SHP77 treated with DMSO at 0.1 percent for 48 hours (cell line): ENCODE results near the gene NLRX1.
"Not testable (repeated sequence)": the region's sequence is repeated elsewhere in the genome, so short reads cannot be mapped to it uniquely, and the experiment has no call there.

Source experiments
- DNase-seq: peaks from one replicate; lab custom pipeline; 2025; lab: John Stamatoyannopoulos, UW

Gene NLRX1

DNA sequence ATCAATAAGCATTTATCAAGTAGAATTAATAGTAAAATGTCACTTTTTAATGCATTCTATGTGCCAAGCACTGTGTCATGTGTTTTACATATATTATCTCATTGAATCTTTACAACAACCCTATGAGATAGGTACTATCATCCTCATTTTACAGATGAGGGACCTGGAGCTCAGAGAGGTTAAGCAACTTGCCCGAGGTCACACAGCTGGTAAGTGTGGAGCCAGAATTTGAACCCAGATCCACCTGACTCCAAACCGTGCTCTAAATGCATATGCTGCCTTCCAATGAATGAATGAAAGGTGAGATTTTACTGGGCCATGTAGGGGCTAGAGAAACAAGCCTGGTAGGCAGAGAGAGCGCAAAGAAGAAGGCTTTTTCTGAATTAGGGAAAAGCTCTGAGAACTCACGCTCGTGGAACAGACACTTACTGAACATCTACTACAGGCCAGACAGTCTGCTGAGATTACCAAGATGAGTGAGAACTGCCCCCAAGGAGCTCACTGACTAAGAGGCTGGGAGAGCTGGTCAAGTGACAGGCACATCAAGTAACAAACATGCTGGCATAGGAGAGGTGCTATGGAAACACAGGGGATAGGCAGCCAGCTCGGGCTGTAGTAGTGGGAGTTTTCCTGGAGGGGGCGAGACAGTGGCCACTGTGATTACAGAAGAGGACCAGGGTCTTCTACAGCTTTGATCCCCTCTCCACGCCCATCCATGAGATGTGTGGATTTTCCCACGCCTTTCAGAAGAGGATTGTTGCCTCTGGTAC, 15.3 kb upstream of the NLRX1 start:
- no peak for DNase-seq

DNA sequence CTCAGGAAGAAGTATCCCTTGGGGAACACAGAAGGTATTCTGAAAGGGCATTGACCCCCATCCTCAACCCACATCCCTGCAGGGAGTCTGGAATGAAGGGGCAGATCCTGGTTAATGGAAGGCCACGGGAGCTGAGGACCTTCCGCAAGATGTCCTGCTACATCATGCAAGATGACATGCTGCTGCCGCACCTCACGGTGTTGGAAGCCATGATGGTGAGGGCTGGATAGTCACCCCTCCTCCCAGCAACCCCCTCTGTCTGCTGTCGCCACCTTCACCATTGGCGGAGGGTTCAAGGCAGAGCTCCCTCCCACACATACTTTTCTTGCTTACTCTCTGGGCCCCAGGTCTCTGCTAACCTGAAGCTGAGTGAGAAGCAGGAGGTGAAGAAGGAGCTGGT, 14.3 kb upstream of the NLRX1 start:
- DNase-seq = no peak

DNA sequence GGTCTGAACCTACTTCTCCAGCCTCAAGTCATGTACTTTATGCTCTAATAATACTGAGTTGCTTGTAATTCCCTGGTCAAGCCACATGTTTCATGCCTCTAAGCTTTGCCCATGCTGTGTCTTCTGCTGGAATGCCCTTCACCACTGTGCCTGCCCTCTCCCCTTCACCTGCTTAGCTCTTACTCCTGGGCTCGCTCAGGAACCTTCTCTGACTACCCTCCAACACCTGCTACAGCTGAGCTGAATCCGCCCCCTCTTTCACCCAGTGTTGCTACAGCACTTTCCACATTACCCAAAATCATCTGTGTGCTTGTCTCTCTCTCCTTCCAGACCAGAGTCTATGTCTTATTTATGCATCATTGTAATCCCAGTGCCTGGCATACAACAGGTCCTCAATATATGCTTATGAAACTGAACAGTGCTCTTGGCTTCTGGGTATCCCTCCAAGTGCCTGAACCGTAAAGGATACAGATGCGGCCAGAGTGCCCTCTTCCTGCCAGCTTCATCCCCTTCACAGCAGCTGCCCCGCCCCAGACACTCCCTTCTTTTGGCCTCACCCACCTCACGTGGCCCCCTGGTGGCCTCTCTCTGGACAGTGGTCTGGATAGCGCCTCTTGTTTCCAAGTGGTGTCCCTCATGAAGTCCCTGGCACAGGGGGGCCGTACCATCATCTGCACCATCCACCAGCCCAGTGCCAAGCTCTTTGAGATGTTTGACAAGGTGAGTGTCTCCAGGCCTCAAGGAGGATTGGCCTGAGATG, 12.6 kb upstream of the NLRX1 start:
- peak; percentile 26 for DNase-seq

DNA sequence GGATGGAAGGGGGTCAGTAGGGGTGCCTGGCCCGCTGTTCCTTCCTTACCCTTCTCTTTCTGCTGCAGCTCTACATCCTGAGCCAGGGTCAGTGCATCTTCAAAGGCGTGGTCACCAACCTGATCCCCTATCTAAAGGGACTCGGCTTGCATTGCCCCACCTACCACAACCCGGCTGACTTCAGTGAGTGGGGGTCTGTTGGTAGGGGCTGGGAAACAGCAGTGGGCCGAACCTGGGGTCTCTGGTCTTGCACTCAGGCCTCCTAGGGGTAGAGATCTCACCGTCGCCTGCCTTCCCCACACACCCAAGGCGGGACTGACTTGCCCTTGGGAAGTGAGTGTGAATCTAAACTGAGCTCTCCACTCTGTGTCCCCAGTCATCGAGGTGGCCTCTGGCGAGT, 12.0 kb upstream of the NLRX1 start:
- no peak for DNase-seq

DNA sequence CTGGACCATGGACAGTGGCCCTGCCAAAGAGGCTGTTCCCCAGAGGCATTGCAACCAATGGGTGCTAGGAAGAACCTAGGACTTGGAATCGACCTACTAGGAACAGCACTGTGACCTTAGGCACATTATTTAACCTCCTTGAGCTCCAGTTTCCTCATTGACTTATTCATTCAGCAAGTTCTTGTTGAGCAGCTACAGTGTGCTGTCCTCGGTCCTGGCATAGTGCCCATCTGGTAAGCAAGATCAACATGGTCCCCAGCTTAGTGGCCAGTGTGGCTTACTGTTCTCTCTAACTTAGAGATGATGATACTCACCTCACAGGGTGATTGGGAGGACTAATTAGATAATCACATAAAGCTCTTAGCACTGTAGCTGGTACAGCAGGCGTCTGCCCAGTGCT, 11.5 kb upstream of the NLRX1 start:
- DNase-seq = no peak

DNA sequence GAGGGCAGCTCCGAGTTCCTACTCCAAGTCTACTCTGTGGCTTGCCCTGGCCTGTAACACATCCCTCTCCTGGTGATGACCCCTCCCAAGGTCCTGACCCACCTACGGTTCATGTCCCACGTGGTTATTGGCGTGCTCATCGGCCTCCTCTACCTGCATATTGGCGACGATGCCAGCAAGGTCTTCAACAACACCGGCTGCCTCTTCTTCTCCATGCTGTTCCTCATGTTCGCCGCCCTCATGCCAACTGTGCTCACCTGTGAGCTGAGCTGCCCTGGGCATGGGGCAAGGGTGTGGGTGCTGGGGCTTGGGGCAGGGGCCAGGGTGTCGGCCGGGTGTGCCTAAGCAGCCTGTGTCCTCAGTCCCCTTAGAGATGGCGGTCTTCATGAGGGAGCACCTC, 10.1 kb upstream of the NLRX1 start:
- DNase-seq = no peak

DNA sequence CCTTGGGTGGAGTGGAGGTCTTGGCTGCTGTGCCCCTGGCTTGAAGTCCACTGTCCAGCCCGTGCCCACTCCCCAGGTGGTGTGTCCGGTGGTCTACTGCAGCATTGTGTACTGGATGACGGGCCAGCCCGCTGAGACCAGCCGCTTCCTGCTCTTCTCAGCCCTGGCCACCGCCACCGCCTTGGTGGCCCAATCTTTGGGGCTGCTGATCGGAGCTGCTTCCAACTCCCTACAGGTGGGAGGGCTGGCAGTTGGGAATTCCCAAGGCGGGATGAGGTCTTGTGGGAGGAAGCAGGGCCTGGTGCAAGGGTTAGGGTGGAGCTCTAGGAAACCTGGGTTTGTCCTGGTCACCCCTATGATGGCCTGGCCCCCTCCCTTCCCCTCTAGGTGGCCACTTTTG, 8.4 kb upstream of the NLRX1 start:
- DNase-seq = no peak

DNA sequence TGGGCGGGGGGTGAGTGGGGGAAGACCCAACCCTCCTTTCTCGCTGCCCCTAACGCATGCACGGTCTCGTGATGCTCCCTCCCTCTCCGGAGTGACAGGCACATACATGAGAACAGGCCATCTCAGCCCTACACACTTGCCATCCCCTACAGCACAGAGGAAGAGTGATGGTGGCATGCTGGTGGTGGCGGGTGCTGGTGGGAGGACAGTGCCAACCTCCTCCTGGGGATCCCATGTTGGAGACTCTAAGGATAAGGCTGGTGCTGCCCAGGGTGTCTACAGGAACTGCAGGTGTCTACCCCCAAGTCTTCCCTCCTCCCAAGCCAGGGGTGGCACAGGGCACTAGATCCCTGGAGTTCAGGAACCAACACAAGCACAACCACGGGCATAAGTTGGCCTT, 6.7 kb upstream of the NLRX1 start:
- DNase-seq = no peak

DNA sequence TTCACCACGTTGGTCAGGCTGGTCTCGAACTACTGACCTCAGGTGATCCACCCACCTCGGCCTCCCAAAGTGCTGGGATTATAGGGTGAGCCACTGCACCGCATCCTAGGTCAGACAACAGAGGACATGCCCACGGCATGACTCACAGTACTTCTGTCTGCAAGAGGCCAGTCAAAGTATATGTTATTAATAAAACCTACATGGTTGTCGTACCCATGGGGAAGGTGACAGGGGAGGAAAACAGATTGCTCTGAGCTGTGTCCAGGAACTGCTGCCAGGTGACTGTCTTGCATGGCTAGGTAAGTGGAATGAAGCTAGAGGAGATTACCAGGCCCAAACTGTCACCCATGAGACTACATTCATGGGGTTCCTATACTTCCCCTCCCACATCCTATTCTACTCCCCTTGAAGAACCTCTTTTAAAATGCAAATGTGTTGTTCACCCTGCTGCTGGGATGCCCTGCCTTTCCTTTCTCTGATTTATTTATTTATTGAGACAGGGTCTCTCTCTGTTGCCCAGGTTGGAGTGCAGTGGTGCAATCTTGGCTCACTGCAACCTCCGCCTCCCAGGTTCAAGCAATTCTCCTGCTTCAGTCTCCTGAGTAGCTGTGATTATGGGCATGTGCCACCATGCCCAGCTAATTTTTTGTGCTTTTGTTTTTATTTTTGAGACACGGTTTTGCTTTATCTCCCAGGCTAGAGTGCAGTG, 2.0 kb upstream of the NLRX1 start:
- no peak for DNase-seq

DNA sequence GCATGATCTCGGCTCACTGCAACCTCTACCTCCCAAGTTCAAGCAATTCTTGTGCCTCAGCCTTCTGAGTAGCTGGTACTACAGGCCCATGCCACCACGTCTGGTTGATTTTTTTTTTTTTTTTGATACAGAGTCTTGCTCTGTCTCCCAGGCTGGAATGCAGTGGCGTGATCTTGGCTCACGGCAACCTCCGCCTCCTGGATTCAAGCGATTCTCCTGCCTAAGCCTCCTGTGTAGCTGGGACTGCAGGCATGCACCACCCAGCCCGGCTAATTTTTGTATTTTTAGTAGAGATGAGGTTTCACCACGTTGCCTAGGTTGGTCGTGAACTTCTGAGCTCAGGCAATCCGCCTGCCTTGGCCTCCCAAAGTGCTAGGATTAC, 1.5 kb upstream of the NLRX1 start:
- not testable (repeated sequence) for DNase-seq

DNA sequence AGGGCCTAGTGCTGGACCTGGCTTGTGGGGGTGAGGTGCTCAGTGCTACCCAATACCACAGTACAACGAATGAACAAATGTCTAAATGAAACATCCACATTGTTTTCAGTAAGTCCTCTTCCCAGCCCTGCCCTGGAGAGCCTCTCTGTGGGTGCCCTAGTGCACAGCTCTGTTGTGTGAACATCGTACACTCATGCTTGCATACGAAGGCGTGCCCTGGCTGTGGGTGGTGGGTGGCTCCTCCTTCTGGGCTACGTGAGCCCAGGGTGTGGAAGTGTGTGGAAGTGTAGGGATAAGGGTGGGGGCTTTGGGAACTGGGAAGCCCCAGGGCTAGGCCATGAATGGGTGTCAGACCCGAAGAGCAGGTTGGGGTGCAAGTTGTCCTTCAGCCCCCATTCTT, 592 bp upstream of the NLRX1 start:
- no peak for DNase-seq

DNA sequence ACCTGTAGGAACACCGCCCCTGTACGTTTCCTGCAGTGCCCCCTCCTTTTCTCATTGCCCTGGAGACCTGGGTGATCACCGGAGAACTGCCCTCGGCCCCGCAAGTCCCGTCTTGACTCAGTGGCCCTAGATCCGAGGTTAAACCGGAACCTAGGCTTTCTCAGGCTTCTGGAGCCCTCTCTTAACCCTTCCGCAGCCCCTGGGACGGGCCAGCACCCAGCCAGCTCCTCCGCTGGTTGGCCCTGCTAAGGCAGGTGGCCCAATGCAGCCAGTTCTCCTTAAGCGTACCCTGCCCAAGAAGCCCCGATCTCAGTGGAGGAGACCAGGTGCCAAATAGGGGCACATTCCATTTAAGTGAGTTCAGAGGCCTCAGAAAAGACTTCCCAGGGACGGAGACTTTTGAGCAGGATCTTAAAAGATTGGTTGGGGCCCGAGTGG, 776 bp downstream of the NLRX1 start:
- no peak for DNase-seq

DNA sequence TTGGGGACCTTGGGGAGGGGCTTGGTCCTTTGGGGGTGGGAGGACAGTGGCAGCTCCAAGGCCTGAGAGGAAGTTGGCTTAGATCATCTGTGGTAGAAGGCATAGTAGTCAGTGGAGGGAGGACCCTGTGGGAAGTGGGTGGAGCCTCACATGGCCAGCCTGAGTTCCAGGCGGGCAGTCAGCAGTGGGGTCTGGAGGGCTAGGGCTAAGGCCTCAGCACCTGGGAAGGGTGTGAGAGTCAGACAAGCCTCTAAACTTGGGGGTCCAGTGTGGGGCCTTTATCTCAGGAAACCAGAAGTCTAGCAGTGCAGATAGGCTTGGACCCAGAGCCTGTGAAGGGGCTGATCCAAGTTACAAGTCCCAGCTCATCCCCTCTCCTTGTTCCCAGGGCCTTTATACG, 4.0 kb downstream of the NLRX1 start:
- DNase-seq = no peak

DNA sequence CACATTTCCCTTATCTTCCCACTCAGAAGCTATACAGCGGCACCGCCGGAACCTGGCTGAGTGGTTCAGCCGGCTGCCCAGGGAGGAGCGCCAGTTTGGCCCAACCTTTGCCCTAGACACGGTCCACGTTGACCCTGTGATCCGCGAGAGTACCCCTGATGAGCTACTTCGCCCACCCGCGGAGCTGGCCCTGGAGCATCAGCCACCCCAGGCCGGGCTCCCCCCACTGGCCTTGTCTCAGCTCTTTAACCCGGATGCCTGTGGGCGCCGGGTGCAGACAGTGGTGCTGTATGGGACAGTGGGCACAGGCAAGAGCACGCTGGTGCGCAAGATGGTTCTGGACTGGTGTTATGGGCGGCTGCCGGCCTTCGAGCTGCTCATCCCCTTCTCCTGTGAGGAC, 4.9 kb downstream of the NLRX1 start:
- no peak for DNase-seq

DNA sequence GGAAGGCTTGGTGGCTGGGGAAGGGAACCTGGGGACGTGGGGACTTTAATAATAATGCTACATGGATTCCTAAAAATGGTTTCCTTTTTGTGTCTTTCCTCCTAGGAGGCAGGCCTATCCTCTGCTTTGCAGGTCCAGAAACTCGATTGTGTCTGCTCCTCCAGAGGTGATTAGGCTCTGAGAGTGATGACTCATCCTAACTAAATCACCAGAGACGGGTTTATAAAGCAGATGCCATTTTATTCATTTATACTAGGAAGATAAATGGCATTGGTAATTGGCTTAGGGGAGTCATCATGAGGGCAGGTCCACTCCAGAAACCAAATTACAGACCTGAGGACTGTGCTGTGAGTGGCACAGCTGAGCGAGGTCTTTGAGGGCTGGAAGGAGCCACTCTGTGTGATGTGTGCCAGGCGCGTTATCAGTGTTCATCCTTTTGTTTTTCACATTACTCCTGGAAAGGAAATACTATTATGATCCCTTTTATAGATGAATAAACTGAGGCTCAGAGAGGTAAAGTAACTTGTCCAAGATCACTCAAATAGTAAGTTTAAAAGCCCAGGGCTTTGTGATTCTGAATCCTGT, 7.1 kb downstream of the NLRX1 start:
- peak; percentile 54 for DNase-seq

DNA sequence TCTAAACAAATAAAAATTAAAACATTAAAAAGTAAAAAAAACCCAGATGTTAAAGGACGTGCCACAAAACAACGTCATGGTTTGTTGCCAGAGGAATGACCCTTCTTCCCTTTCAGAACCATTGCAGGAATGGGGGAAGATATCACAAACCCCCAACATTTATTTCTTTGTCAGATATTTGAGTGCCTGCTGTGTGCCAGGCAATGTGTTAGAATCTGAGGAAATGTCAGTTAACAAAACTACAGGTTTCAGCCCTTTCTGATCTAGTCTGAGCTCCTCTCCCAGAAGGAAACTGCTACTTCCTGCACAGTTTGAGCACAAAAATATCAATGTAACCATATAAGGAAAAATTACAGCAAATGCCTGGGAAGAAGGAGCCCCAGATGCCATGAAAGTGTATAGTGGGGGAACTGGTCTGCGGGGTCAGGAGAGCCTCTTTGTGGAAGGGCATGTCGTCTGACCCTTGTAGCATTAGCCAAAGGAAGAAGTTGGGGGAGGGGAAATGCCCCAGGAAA, 9.7 kb downstream of the NLRX1 start:
- DNase-seq = no peak

DNA sequence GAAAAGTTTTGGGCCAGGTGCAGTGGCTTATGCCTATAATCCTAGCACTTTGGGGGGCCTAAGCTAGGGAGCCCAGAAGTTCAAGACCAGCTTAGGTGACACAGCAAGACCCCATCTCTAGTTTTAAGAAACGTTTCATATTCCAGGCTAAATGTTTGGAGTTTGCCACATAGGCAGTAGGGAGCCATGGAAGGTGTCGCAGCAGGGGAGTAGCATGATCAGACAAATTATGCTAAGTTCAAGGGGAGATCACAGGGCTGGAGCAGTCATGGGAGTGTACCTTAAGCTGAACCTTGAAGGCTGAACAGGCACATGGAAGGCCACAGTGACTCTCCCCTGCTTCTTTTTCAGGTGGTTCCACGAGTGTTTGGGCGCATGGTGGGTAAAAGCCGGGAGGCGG, 10.8 kb downstream of the NLRX1 start:
- DNase-seq = no peak

DNA sequence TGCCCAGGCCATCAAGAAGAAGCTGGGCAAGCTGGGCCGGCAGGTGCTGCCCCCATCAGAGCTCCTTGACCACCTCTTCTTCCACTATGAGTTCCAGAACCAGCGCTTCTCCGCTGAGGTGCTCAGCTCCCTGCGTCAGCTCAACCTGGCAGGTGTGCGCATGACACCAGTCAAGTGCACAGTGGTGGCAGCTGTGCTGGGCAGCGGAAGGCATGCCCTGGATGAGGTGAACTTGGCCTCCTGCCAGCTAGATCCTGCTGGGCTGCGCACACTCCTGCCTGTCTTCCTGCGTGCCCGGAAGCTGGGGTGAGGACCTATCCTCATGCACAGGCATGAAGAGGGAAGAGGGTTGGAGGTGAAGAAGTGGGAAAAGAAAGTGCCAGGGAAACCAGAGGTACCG, 11.5 kb downstream of the NLRX1 start:
- peak; percentile 86 for DNase-seq

DNA sequence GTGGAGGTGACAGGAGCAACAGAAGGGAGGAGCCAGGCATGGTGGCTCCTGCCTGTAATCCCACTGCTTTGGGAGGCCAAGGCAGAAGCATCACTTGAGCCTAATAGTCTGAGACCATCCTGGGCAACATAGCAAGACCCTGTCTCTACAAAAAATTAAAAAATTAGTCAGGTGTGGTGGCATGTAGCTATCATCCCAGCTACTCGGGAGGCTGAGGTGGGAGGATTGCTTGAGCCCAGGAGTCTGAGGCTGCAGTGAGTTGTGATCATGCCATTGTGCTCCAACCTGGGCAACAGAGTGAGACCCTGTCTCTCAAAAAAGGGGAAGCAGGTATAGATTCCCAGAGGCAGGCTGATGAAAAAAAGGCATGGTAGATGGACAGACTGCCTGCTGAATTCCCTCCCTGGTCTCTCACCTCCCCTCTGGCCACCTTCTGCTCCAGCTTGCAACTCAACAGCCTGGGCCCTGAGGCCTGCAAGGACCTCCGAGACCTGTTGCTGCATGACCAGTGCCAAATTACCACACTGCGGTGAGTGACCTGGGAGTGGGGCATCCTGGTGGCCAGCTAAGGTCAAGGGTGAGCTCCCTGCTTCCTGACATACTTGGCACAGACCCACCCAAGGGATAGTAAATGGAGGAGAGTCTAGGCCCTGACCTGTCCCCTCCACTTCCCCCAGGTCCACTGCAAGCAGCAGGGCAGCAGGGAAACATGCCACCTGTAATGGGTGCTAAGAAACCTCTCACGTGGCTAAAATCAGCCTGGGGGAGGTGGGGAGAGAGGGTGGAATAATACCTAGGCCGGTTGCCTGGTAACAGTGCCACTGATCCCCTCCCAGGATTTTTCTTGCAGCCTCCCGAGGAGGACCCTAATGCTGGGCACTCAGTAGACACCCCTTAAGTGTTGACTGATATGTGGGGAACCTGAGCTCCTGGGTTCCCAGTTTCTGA, 12.5 kb downstream of the NLRX1 start:
- no peak for DNase-seq

DNA sequence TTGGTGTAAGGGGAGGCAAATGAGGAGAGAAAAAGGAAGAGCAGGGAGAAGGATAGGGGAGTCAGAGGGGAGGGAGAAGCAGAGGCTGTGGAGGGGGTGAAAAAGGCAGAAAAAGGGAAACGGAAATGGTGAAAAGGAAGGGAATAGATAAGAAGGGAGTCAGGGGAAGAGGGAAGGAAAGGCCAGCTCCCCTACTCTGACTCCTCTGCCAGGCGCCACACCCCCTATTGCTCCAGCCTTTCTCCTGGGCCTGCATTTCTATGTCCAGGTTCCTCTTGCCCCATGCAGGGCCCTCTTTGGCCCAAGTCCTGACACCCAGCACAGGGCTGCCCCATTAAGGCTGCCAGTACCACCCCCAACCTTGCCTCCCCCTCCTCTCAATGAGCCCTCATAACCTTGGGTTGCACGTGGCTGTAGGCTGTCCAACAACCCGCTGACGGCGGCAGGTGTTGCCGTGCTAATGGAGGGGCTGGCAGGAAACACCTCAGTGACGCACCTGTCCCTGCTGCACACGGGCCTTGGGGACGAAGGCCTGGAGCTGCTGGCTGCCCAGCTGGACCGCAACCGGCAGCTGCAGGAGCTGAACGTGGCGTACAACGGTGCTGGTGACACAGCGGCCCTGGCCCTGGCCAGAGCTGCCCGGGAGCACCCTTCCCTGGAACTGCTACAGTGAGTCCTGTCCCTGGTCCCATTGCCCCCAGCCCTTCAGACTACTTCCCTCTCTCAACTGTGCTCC, 13.3 kb downstream of the NLRX1 start:
- no peak for DNase-seq

DNA sequence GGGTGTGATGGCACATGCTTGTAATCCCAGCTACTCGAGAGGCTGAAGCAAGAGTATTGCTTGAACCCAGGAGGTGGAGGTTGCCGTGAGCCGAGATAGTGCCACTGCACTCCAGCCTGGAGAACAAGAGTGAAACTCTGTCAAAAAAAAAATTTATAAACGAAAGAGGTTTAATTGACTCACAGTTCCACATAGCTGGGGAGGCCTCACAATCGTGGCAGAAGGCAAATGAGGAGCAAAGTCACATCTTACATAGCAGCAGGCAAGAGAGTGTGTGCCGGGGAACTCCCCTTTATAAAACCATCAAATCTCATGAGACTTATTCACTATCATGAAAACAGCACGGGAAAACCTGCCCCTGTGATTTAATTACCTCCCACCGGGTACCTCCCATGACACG, 15.9 kb downstream of the NLRX1 start:
- not testable (repeated sequence) for DNase-seq
